K562 (cell line): ENCODE data around the gene GIGYF1. TPM values are rescaled to one million over a fixed set of nuclear protein-coding genes. Genes with fewer than 3 reads are reported as not detected.

ENCODE experiments used
- ATAC-seq: fragments of 200-7000 bp; cut with Tn5 transposase; 3 replicates; pipeline ENCODE4 v1.9.1; 2020; ENCODE audit warnings: moderate library complexity
- BruUV-seq: library from RNA; stranded (reverse); fragments of 400-500 nt; replicated peaks from 2 replicates; lab custom pipeline; 2021; lab: Mats Ljungman, UMichigan
- CTCF ChIA-PET: fragments of 300-600 bp; formaldehyde crosslinking; extraction: SDS; loops from one replicate; lab custom pipeline; 2021; ENCODE audit warnings: low intra/inter-chr PET ratio; lab: Yijun Ruan, JAX
- POLR2A ChIA-PET: fragments of 300-600, 350-650 bp; sonication (Branson Sonifier 250); formaldehyde crosslinking; extraction: SDS; loops from one replicate; lab custom pipeline; 2021; ENCODE audit warnings: antibody characterized with exemption, inconsistent platforms; lab: Yijun Ruan, JAX
- DNase-seq, 4 experiments: peaks; one replicate each; pipeline versions ENCODE4 v3.0.0 to v3.0.0-alpha.2; 2011 to 2018; ENCODE audit warnings: low spot score in 3 of 4, mixed read lengths in 3 of 4; ENCODE audit errors: extremely low read depth in 1 of 4
- FAIRE-seq: peaks from 2 replicates; lab custom pipeline; 2011; peaks lifted over from hg19 to GRCh38; lab: Jason Lieb, UNC
- H2AFZ ChIP-seq: 2 replicates; pipeline ENCODE4 v1.6.0; 2011; ENCODE audit warnings: low read depth, low read length, control low read depth, inconsistent platforms
- H3K27ac ChIP-seq: fragments of 200-600 bp; 3 replicates; pipeline ENCODE4 v1.8.0; 2011; ENCODE audit warnings: low read depth, mild to moderate bottlenecking, control low read depth, inconsistent platforms, low read length, moderate library complexity, mixed read lengths; ENCODE audit errors: extremely low read depth
- H3K27me3 ChIP-seq, 2 experiments: fragments of 300-600 bp in 1 of 2; 2 replicates in 1 of 2; 3 replicates in 1 of 2; pipeline versions ENCODE4 v1.6.0 to v1.8.0; 2011; ENCODE audit warnings: inconsistent platforms in 2 of 2, low read length in 2 of 2, mild to moderate bottlenecking in 1 of 2, mixed read lengths in 1 of 2, moderate library complexity in 1 of 2; ENCODE audit not compliant: control insufficient read depth in 2 of 2, insufficient read depth in 2 of 2
- H3K36me3 ChIP-seq: fragments of 300-600 bp; 3 replicates; pipeline ENCODE4 v1.8.0; 2011; ENCODE audit warnings: mild to moderate bottlenecking, low read length, inconsistent platforms; ENCODE audit not compliant: control insufficient read depth, insufficient read depth
- H3K4me1 ChIP-seq, 2 experiments: fragments of 200-600 bp in 1 of 2; replicated peaks in 1 of 2; 2 replicates in 1 of 2; 3 replicates in 1 of 2; pipeline versions ENCODE4 v1.5.1 to v1.8.0; 2011; ENCODE audit warnings: inconsistent platforms in 2 of 2, low read length in 2 of 2, mild to moderate bottlenecking in 1 of 2, mixed read lengths in 1 of 2, moderate library complexity in 1 of 2; ENCODE audit not compliant: control insufficient read depth in 2 of 2, insufficient read depth in 2 of 2
- H3K4me2 ChIP-seq: 2 replicates; pipeline ENCODE4 v1.6.1; 2011; ENCODE audit warnings: low read length, control low read depth, inconsistent platforms, mixed read lengths; ENCODE audit not compliant: insufficient read depth
- H3K4me3 ChIP-seq: fragments of 200-600 bp; sonication (generic), shearing (Covaris generic); 2 replicates; pipeline ENCODE4 v1.5.1; 2016; ENCODE audit warnings: control low read depth, inconsistent platforms
- H3K79me2 ChIP-seq: fragments of 200-600 bp; 3 replicates; pipeline ENCODE4 v1.8.0; 2011; ENCODE audit warnings: low read length, inconsistent platforms; ENCODE audit not compliant: control insufficient read depth, insufficient read depth
- H3K9ac ChIP-seq, 2 experiments: 2 replicates each; pipeline versions ENCODE4 v1.6.0 to v1.6.1; 2011; ENCODE audit warnings: low read depth in 2 of 2, low read length in 2 of 2, control low read depth in 1 of 2, inconsistent platforms in 1 of 2, mild to moderate bottlenecking in 1 of 2, mixed read lengths in 1 of 2; ENCODE audit not compliant: insufficient read depth in 1 of 2
- H3K9me1 ChIP-seq: one replicate; pipeline ENCODE4 v1.6.0; 2011; ENCODE audit warnings: inconsistent platforms, mild to moderate bottlenecking, low read length, moderate library complexity; ENCODE audit not compliant: control insufficient read depth, insufficient read depth
- H3K9me3 ChIP-seq: replicated peaks from 2 replicates; pipeline ENCODE4 v1.5.1; 2011; ENCODE audit warnings: low read depth, low read length, inconsistent platforms; ENCODE audit not compliant: control insufficient read depth, insufficient read depth
- H4K20me1 ChIP-seq: replicated peaks from 2 replicates; pipeline ENCODE4 v1.6.1; 2011; ENCODE audit warnings: low read length, inconsistent platforms, mixed read lengths; ENCODE audit not compliant: control insufficient read depth, insufficient read depth
- EP300 ChIP-seq: IDR thresholded peaks from 2 replicates; pipeline ENCODE4 v1.6.1; 2012; ENCODE audit warnings: low read length, improper control_type of control experiment
- POLR2G ChIP-seq: fragments of 200-400 bp; formaldehyde crosslinking; IDR thresholded peaks from 2 replicates; pipeline ENCODE4 v1.6.1; 2017; ENCODE audit warnings: low read depth, mild to moderate bottlenecking, antibody characterized with exemption, low read length, moderate library complexity
- RBFOX2 ChIP-seq: fragments of 200-400 bp; formaldehyde crosslinking; IDR thresholded peaks from 2 replicates; pipeline ENCODE4 v1.6.1; 2017; ENCODE audit warnings: low read depth, mild to moderate bottlenecking, low read length, moderate library complexity
- RBM22 ChIP-seq: fragments of 200-400 bp; formaldehyde crosslinking; IDR thresholded peaks from 2 replicates; pipeline ENCODE4 v1.6.1; 2018; ENCODE audit warnings: low read length, low read depth; ENCODE audit not compliant: poor library complexity, severe bottlenecking
- WGBS: fragments of 100-300 bp; shearing (Covaris generic); methylation state at CpG from one replicate; pipeline ENCODE4 v1.1.6; 2016; ENCODE audit warnings: low coverage, mixed read lengths; ENCODE audit not compliant: insufficient coverage; ENCODE audit errors: missing lambda C conversion rate; 5-methylcytosine and 5-hydroxymethylcytosine counted together
- in situ Hi-C: fragments of 300-500 bp; cut with MboI; formaldehyde crosslinking; loops from 4 replicates; pipeline ENCODE4 v1.15.0; 2018; ENCODE audit warnings: inconsistent platforms, mixed read lengths
- intact Hi-C: fragments of 100-400 bp; cut with micrococcal nuclease; formaldehyde crosslinking; loops from 2 replicates; pipeline ENCODE4 v1.14.2; 2022
- polyA plus RNA-seq, 8 experiments: library from polyadenylated mRNA; depleted of rRNA in 4 of 8; stranded (reverse) in 5 of 8; unstranded in 3 of 8; fragments of >200 nt; fragmentation: Nextera tagmentation in 2 of 8; fragmentation: Illumina TruSeq in 1 of 8; extraction: Ambion mirVana in 2 of 8; extraction: Trizol in 1 of 8; gene quantifications; 2 replicates each; pipeline versions ENCODE4 v1.2.1 to v1.2.3, GENCODE V29; 2011 to 2014; ENCODE audit warnings: inconsistent platforms in 1 of 8, missing spikeins in 1 of 8
- total RNA-seq, 7 experiments: library from RNA; depleted of rRNA in 6 of 7; stranded (reverse); fragments of >200 nt in 6 of 7; fragmentation: Illumina TruSeq in 2 of 7; extraction: Trizol in 2 of 7; gene quantifications; 2 replicates each; pipeline versions ENCODE4 v1.2.1 to v1.2.3, GENCODE V29; 2011 to 2021; ENCODE audit warnings: low replicate concordance in 1 of 7
- TF ChIP-seq, protein P1 (sequence below): sonication (generic); formaldehyde crosslinking; IDR thresholded peaks from 2 replicates; pipeline ENCODE4 v1.8.1; 2023; ENCODE audit warnings: mild to moderate bottlenecking, missing genetic modification reagents
- TF ChIP-seq, protein P2 (sequence below), 2 experiments: IDR thresholded peaks; 2 replicates each; pipeline ENCODE4 v1.6.1; 2011; ENCODE audit warnings: borderline replicate concordance in 1 of 2, control low read depth in 1 of 2, low read depth in 1 of 2, low read length in 1 of 2, mild to moderate bottlenecking in 1 of 2, mixed read lengths in 1 of 2, moderate library complexity in 1 of 2; ENCODE audit not compliant: insufficient read depth in 1 of 2, insufficient read length in 1 of 2, poor library complexity in 1 of 2, severe bottlenecking in 1 of 2; ENCODE audit errors: extremely low read depth in 1 of 2

Gene GIGYF1
- total and polyA plus RNA-seq, 9 of the 15 experiments (the other 6 are each of a cell fraction or from before 2014, with no cell fraction given), result 0.56 to 76.2 (median 16.8) TPM

DNA sequence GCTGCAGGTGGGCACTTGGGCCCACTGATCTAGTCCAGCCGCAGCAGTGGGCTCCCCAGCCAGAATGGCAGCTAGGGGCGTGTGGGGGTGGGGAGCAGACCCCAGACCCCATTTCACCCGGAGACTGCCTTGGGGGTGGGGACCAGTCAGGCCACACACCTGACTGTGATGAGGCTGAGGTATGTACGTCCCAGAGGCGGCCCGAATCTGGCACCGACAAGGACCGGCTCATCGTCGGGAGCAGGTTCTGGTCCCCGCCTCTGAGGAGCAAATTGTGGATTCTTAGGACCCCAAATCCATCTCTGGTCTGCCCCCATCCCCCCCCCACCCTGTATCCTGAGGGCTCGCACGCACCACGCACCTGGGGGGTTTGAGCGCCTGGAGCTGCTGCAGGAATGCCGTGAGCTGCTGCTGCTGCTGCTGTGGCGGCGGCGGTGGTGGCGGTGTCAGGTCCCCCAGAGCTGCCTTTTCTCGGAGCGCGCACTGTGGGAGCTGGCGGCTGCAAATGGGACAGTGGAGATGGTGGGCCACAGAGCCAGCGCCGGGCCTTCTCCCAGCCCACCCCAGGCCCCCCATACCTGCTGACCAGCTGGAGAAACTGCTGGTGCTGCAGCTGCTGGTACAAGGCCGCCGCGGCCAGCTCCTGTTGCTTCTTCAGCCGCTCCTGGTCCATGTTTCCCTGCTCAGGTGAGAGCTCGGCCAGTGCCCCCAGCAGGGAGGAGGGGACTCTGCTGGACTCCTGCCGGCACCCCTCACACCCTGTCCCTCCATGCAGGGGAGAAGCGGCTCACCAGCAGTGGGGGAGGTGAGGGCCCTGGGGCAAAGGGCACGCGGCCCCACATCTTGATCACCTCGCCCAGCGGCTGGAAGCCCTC, 10.2 kb downstream of the GIGYF1 start:
- Histone ChIP-seq H3K27ac (no peak overlapping the region), H3K4me2 (no peak overlapping the region), H3K27me3 (no peaks in the 10 kb centered on the region), H4K20me1 (peaks cover 17% of the 10 kb centered on the region; the same call in 1 of the 2 replicates), H2AFZ (no peak overlapping the region), H3K4me3 (no peak overlapping the region), H3K9ac (0 out of 4 replicates have a peak overlapping the region, but pooled peaks of 1 of the 2 experiments have one; percentile 15), H3K36me3 (peaks cover 100% of the 10 kb centered on the region; the same call in 2 of the 3 replicates), H3K79me2 (peaks cover 8% of the 10 kb centered on the region), H3K9me3 (no peaks in the 10 kb centered on the region), H3K4me1 (peaks cover 4 to 80% of the 10 kb centered on the region in 2 experiments; a peak in 4 of 5 replicates), H3K9me1 (no peaks in the 10 kb centered on the region)
- intact Hi-C loops, result no loop called here
- ATAC-seq (no peak), FAIRE-seq (no peak), DNase-seq (peak in 1 of 4 experiments; percentile 12)
- no TSS peak for BruUV-seq
- ChIA-PET CTCF (no interaction called here), POLR2A (interaction anchor here (0.6 to 1.9 kb wide), 7 partner anchors 9 to 316 kb away, joined by 3 to 11 read pairs (median 3); no protein-coding TSS in a partner anchor)
- WGBS, result 96% methylated on average over 36 of the region's 37 CpGs
- TF ChIP-seq EP300, result no peak
- TF ChIP-seq, protein P1, sequence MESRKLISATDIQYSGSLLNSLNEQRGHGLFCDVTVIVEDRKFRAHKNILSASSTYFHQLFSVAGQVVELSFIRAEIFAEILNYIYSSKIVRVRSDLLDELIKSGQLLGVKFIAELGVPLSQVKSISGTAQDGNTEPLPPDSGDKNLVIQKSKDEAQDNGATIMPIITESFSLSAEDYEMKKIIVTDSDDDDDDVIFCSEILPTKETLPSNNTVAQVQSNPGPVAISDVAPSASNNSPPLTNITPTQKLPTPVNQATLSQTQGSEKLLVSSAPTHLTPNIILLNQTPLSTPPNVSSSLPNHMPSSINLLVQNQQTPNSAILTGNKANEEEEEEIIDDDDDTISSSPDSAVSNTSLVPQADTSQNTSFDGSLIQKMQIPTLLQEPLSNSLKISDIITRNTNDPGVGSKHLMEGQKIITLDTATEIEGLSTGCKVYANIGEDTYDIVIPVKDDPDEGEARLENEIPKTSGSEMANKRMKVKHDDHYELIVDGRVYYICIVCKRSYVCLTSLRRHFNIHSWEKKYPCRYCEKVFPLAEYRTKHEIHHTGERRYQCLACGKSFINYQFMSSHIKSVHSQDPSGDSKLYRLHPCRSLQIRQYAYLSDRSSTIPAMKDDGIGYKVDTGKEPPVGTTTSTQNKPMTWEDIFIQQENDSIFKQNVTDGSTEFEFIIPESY (CRISPR knock-in tag), result peak; percentile 89
- TF ChIP-seq, protein P2, sequence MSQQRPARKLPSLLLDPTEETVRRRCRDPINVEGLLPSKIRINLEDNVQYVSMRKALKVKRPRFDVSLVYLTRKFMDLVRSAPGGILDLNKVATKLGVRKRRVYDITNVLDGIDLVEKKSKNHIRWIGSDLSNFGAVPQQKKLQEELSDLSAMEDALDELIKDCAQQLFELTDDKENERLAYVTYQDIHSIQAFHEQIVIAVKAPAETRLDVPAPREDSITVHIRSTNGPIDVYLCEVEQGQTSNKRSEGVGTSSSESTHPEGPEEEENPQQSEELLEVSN (IDR thresholded peaks at IDR 0.05; ENCODE audit: borderline replicate concordance in 1 of 2, extremely low read depth in 1 of 2, insufficient read depth in 1 of 2, insufficient read length in 1 of 2, low read depth in 1 of 2, low read length in 1 of 2, poor library complexity in 1 of 2, severe bottlenecking in 1 of 2), result no peak
- TF ChIP-seq RBM22, result peak; percentile 33
- peak; percentile 61 for TF ChIP-seq POLR2G
- TF ChIP-seq RBFOX2, result peak; percentile 65; the same call in 1 of the 2 replicates
- in situ Hi-C loops, result no loop called here
